ENCODE data around the gene YIF1B.
"Not testable (repeated sequence)": the region's sequence is repeated elsewhere in the genome, so short reads cannot be mapped to it uniquely, and the experiment has no call there.

Gene YIF1B, protein sequence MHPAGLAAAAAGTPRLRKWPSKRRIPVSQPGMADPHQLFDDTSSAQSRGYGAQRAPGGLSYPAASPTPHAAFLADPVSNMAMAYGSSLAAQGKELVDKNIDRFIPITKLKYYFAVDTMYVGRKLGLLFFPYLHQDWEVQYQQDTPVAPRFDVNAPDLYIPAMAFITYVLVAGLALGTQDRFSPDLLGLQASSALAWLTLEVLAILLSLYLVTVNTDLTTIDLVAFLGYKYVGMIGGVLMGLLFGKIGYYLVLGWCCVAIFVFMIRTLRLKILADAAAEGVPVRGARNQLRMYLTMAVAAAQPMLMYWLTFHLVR

DNA sequence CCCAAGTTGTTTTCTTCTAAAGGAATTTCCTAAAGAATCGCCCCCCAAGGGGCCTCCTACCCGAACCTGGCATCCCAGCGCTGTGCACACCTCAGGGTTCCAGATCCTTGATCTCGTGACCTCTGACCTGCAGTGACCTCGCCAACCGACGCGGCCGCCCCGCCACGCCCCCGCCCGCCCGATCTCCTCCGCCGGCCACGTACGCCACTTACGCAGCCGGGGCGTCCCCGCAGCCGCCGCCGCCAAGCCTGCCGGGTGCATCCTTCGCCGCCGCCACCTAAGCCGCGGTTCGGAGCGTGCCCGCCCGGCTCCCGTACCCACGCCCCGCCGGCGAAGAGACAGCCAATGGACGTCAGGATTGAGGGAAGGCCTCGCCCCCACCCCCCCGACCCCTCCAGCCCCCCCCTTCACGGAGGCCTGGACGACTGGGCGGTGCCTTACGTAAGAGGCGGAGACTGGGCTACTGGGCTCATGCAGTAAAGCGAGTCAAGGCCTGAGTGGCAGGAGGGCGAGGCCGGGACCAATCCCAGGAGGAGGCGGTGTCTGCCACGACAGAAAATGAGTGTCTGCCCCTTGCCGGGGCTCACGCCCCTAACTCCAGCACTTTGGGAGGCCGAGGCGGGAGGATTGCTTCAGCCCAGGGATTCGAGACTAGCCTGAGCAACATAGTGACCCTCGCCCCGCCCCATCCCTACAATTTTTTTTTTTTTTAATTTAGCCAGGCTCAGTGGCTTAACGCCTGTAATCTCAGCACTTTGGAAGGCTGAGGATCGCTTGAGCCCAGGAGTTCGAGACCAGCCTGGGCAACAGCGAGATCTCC lies at the start of gene YIF1B:
TSS of gene YIF1B (minus strand) at position 291 of the 820 bp plus-strand sequence. CDS start at position 261, 30 bp downstream.
- DNase-seq, result peak; percentile 93 to 95

DNA sequence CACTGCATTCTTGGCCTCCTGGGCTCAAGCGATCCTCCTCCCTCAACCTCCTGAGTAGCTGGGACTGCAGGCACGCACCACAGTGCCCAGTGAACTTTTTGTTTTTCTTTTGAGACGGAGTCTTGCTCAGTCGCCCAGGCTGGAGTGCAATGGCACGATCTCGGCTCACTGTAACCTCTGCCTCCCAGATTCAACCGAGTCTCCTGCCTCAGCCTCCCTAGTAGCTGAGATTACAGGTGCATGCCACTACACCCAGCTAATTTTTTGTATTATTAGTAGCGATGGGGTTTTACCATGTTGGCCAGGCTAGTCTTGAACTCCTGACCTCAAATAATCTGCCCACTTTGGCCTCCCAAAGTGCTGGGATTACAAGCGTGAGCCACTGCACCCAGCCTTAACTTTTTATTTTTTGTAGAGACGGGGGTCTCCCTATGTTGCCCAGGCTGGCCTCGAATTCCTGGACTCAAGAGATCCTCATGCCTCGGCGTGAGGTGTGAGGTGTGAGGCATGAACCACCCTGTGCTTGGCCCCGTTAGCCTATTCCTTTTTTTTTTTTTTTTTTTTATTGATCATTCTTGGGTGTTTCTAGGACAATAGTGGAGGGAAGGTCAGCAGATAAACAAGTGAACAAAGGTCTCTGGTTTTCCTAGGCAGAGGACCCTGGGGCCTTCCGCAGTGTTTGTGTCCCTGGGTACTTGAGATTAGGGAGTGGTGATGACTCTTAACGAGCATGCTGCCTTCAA lies 47.4 kb upstream of the YIF1B start:
- DNase-seq, result not testable (repeated sequence)

DNA sequence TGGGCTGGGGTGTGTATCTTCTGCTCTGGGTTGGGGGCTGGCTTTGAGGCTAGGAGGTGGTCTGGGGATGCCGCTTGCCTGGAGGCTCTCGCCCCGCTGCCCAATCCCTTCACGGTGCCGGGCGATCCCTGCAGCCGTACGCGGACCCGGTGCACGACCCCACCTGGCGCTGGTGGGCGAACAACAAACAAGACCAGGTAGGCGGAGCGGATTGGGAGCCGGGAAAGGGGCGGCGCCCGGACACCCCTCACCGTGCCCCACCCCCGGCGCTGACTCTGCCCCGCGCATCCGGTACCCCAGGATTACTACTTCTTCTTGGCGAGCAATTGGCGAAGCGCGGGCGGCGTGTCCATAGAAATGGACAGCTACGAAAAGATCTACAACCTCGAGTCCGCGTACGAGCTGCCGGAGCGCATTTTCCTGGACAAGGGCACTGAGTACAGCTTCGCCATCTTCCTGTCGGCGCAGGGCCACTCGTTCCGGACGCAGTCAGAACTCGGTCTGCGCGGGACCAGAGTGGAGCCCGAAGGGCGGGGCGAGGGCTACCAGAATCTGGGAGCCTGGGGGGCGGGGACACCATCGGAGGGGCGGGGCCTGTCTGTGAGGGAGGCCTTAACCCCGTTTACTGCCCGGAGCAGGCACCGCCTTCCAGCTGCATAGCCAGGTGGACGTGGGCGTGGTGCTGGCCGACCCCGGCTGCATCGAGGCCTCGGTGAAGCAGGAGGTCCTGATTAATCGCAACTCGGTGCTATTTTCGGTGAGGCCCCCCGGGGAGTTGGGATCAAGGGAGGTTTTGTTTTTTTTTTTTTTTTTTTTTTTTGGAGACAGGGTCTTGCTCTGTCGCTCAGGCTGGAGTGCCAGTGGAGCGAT lies 46.6 kb upstream of the YIF1B start:
- DNase-seq, result peak; percentile 69 to 70

DNA sequence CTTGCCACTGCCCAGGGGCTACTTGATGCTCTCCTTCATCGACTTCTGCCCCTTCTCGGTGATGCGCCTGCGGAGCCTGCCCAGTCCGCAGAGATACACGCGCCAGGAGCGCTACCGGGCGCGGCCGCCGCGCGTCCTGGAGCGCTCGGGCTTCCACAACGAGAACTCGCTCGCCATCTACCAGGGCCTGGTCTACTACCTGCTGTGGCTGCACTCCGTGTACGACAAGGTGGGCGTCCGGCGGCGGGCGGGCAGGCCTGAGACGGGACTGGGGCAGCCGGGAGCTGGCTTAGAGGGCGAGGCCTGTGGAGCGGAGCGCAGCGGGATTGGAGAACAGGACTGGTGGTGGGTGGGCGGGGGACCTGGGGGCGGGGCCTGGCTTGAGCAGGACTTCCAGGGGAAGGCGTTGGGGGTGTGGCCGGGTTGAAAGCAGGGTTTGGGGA lies 45.9 kb upstream of the YIF1B start:
- DNase-seq, result peak; percentile 67 to 68

DNA sequence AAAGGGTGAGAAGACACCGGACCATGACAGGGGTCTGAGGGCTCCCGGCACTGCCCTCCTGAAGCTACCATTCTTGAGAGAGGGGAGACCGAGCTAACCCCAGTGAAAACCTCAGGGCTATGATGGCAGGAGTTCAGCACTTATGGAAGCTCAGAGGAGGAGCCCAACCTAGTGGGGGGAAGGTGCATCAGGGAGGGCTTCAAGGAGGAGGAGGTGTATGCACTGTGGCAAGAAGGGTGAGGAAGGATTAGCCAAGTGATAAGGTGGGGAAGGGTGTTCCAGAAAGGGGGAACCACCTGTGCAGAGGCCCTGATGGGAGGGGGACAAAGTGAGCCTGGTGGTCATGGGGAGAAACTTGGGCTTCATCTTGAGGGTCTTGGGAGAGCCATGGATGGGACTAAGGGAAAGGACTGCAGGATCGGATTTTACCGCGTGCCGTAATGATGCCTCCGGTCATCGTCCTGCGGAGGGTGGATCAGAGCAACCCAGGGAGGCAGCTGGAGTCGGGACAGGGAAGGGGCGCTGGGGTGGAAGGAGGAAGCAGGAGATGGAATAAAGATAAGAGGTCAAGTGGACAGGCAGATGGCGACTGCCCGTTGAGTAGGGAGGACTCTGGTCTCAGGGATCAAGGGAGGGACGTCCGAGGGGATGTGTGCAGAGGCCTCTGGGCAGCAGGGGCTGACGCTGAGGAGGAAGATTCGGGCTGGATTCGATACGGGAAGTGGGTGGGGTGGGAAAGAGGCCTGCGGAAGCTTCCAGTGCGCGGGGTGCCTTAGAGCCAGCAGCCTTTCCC lies 45.3 kb upstream of the YIF1B start:
- DNase-seq, result no peak

DNA sequence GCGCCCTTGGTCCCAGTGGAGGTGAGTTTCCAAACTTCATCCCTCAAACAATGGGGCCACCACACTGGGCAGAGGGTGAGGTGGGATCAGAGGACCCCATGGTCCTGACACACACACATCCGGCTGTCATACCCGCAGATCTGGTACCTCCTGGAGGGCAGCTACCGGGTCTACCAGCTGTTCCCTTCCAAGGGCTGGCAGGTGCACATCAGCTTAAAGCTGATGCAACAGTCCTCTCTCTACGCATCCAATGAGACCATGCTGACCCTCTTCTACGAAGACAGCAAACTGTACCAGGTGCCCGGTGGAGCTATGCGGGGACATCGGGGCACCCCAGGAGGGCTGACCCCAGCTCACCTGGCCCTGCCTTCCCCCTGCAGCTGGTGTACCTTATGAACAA lies 44.6 kb upstream of the YIF1B start:
- no peak for DNase-seq

DNA sequence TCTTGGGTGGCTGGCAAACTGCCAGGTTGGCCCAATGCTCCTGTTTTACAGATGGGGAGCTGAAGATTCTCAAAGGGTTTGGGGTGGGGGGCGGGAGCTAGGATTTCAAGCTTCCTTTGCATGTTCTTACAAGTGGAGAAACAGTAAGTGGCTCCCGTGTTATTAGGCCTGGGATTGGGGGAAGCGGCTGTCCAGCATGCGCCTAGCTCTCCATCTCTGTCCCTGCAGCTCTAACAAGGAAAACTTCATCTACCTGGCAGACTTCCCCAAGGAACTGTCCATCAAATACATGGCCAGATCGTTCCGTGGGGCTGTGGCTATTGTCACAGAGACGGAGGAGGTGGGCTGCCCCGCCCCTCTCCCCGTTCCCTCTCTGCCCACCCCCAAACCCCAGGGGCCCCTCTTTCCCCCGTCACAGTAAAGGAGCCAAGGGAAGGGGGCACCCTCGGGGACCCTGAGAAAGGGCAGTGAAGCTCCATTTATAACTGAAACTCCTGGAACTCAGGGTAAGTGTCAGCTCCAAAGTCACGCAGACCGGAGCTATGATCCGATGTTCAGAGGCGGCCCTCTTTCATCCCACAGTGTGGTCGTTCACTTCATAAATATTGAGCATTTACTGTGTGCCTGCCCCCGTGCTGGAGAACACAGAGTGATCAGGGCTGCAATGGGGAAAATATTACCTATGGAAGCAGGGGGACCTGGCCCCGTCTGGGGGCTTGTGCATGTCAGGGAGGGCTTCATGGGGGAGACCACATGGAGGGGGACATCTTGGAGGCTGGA lies 43.7 kb upstream of the YIF1B start:
- no peak for DNase-seq

DNA sequence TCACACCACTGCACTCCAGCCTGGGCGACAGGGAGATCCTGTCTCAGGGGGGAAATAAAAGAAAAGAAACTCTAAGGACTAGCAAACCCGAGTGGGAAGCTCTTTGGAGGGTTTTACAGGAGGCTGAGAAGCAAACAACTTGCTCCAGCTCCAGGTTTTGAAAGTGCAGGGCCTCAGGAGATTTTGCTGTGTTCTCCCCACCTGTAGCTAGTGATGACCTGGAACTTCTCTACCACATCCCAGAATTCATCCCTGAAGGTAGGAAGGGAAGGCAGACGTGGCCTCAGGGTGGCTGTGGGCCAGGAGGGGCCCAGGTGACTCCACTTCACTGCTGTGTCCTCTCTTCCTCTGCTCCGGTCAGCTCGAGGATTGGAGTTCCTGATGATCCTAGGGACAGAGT lies 42.3 kb upstream of the YIF1B start:
- DNase-seq, result no peak

DNA sequence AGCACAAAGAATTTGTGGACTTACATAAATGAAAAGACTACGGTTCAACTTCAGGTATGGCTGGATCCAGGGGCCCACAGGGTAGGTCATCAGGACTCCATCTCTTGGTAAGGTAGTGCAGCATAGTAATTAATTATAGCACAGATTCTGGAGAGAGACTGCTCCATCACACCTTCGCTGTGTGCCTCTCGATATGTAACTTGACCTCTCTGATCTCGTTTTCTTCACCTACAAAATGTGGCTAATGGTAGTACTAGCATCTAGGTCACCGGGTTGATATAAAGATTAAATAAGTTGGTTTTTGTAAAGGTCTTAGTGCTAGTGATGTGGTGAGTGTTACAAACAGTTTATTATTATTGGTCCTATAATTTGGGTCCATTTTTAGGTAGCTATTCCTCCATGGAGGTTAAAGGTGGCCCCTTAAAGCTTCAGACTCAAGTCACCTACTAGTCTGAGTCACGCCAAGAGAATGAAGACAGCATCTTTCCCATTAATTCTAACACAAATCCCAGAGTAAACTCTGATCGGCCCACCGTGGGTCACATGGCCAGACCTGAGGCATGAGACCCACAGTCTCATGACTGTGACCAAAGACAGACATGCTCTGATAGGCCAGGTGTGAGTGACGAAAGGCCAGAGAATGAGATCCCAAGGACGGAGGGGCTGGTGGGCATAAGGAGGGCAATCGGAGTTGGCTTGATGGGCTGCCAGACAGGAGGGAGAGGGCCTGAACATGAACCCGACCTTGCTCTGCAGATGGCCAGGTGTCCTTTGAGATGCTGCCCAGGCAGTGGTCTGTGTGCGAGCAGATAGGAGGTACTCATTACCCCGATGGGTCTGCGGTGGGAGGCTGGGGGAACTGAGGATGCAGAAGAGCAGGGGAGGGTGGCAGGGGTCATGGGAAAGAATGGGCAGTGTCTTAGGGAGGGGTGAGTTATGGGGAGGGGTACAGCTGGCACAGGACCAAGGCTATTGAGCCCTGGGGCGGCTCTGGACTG lies 40.3 kb upstream of the YIF1B start:
- DNase-seq, result no peak

DNA sequence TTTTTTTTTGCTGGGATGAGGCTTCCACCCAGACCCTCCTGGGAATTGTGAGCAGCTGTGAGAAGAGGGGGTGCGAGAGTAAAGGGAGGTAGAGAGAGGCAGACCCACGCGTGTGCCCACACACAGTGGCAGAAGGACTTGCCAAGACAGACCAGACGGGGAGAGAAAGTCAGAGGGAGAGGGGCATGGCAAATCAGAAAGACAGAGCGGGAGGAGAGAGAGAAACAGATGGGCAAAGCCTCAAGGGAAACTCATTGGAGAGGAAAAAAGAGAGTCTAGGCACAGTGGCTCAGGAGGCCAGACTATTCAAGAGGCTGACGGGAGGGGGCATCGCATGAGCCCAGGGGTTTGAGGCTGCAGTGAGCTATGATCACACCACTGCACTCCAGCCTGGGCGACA lies 36.9 kb upstream of the YIF1B start:
- DNase-seq, result no peak

DNA sequence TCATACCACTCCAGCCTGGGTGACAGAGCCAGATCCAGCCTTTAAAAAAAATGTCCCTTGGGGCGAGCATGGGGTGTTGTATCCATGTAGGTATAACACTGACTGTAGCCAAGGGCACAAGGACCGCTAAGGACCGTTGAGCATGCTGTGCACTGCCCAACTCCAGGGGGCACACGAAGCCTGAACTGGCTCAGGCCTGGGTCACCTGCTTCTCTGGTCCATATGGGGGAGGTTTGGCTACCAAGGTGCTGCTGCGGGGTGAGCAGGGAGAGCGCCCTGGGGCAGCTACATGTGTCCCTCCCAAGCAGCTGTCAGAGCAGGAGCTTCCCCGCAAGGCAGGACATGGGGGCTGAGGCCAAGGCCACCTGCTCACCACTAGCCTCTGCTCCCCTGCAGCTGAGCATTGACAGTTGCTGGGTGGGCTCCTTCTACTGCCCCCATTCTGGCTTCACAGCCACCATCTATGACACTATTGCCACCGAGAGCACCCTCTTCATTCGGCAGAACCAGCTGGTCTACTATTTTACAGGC lies 36.2 kb upstream of the YIF1B start:
- no peak for DNase-seq

DNA sequence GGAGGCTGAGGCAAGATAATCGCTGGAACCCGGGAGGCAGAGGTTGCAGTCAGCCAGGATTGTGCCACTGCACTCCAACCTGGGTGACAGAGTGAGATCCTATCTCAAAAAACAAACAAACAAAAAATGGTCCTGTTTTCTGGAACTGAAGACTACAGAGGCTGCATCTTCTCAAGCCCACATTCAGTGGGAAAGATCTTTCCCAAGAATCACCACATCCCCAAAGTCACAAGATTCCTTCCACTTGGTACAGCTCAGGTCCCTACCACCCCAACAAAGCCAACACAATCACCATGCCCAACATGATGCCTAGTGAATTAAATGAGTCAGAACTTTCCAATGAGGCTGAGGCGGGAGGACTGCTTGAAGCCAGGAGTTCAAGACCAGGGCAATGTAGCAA lies 35.1 kb upstream of the YIF1B start:
- DNase-seq, result no peak

DNA sequence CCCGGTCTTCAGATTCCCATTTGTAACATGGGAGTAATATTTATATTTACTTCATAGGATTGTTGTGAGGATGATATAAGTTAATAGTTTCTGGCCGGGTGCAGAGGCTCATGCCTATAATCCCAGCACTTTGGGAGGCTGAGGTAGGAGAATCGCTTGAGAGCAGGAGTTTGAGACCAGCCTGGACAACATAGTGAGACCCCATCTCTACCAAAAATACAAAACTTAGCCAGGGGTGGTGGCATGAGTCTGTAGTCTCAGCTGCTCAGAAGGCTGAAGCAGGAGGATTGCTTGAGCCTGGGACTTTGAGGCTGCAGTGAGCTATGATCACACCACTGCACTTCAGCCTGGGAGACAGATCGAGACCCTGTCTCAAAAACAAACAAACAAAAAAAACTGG lies 31.1 kb upstream of the YIF1B start:
- DNase-seq, result no peak

DNA sequence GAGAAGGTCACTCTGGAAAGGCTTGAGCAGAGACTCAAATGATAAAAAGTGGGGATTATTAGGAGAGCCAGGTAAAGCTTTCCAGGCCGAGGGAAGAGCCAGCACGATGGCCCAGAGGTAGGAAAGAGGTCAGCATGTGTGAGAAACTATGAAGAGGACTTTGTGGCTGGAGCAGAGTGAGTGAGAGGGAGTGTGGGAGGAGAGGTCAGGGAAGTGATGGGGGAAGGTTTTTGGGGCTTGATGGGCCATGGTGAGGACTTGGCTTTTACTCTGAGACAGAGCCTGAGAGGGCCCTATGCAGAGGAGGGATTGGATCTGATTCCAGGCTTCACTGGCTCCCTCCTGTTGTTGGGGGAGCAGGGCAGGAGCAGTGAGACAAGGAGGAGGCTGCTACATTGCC lies 25.2 kb upstream of the YIF1B start:
- DNase-seq, result no peak

DNA sequence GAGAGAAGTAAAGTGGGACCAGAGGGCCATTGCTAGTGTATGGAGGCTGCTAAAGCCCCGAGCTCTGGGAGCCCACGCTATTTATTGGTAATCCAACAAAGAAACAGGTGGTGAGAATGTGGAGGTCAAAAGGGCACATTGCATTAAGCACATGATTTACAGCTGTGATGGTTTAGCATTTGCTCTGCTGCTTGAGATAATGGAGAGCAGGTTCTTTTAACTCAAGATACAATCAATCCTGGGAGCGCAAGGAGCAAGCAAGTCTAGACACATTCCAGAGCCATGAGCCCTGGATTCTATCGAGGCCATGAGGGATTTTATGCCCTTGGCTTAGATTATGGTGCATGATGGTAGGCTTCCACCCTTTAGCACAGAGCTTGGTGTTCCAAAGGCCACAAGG lies 23.3 kb upstream of the YIF1B start:
- DNase-seq, result not testable (repeated sequence)

DNA sequence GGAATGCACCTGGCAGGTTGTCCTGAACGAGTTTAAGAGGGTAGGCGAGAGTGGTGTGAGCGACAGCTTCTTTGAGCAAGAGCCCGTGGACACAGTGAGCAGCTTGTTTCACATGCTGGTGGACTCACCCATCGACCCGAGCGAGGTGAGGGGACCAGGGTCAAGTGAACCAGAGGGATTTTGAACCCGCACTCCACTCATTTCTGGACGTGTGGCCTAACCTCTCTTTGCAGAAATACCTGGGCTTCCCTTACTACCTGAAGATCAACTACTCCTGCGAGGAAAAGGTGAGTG lies 21.6 kb upstream of the YIF1B start:
- DNase-seq, result no peak

DNA sequence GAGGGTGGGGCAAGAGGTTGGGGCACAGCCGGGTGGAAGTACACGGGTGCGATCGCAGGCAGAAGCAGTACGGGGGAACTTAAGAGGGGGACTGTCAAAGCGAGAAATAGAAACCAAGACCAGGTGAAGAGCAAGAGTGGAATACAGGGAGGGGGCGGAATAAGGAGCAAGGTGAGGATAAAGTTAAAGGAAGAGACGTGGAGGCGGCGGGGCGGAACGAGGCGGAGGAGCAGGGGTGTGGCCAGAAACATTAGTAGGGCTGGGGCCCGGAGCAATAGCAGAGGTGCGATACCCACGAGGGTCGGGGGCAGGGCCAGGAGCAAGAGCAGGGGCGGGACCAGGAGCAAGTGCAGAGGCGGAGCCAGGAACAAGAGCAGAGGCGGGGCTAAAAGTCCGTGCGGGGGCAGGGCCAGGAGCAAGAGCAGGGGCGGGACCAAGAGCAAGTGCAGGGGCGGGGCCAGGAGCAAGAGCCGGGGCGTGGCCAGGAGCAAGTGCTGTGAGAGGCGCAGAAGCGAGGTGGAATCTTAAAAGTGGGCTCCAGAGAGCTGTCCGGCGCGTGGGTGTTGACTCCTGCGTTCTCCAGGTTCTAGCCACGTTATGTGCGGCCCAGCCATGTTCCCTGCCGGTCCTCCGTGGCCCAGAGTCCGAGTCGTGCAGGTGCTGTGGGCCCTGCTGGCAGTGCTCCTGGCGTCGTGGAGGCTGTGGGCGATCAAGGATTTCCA lies 21.1 kb upstream of the YIF1B start:
- DNase-seq, result peak; percentile 95

DNA sequence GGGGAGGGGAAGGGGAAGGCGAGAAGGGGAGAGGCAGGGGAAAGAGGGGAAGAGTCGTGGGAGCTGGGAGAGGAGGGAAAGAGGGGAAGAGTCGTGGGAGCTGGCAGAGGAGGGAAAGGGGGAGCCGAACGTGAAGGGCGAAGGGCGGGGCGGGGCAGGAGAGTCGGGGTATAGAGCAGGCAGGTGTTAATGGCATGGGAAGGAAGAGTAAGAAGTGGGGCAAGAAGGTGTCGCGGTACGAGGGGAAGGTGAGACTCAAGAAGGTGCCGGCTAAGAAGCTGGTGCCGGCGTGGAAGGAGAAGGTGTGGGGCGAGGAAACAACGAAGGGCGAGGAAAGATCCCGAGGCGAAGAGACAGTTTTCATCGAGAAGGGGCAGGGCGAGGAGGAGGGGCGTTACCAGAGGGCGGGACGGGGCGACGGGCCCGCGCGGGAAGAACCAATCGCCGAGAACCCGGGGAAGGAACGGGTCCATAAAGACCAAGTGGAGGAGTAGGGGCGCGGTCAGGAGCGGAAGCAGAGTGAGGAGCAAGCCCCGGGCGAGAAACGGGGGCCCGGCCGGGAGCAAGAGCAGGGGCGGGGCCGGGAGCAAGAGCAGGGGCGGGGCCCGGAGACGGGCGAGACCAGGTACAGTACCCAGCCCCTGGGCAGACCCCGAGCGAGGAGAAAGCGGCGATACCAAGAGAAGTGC lies 20.3 kb upstream of the YIF1B start:
- DNase-seq, result peak; percentile 93 to 94
